Measurements from ENCODE around the gene SMG9. TPM values are rescaled to one million over a fixed set of nuclear protein-coding genes. Genes with fewer than 3 reads are reported as not detected.

The SMG9 gene
- total and polyA plus RNA-seq, 4 donors, result 23.5 to 55.9 (median 29.6) TPM

GRCh38 chr19:43748685-43749084 lies 6.1 kb downstream of the SMG9 start:
- Histone ChIP-seq H3K27ac (ENCODE audit: low read depth in 1 of 2, low read length in 1 of 2) (no peak overlapping the region), H3K4me3 (no peak overlapping the region), H3K4me1 (ENCODE audit: control insufficient read depth in 5 of 5, insufficient read depth in 5 of 5, low read length in 5 of 5) (peaks cover 0 to 7% (median 3%) of the 10 kb centered on the region in 5 donors), H3K9ac (ENCODE audit: insufficient read depth in 1 of 2, low read length in 2 of 2) (no peak overlapping the region), H3K9me3 (ENCODE audit: control insufficient read depth in 4 of 4, insufficient read depth in 3 of 4, low read length in 3 of 4) (no peaks in the 10 kb centered on the region), H3K36me3 (ENCODE audit: control insufficient read depth in 4 of 4, insufficient read depth in 4 of 4, low read length in 4 of 4) (peaks cover 36 to 54% (median 38%) of the 10 kb centered on the region in 4 donors), H3K27me3 (ENCODE audit: control insufficient read depth in 3 of 3, insufficient read depth in 3 of 3, low read length in 2 of 3) (no peaks in the 10 kb centered on the region)
- DNase-seq, result no peak
- TF ChIP-seq, protein P1, sequence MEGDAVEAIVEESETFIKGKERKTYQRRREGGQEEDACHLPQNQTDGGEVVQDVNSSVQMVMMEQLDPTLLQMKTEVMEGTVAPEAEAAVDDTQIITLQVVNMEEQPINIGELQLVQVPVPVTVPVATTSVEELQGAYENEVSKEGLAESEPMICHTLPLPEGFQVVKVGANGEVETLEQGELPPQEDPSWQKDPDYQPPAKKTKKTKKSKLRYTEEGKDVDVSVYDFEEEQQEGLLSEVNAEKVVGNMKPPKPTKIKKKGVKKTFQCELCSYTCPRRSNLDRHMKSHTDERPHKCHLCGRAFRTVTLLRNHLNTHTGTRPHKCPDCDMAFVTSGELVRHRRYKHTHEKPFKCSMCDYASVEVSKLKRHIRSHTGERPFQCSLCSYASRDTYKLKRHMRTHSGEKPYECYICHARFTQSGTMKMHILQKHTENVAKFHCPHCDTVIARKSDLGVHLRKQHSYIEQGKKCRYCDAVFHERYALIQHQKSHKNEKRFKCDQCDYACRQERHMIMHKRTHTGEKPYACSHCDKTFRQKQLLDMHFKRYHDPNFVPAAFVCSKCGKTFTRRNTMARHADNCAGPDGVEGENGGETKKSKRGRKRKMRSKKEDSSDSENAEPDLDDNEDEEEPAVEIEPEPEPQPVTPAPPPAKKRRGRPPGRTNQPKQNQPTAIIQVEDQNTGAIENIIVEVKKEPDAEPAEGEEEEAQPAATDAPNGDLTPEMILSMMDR (IDR thresholded peaks at IDR 0.05; ENCODE audit: control extremely low read depth, extremely low read depth), result no peak
- ATAC-seq (ENCODE audit: insufficient read depth, low FRiP score), result no peak
- 75 to 84% methylated on average over 4 of the region's 4 CpGs for WGBS, 2 donors

GRCh38 chr19:43748205-43748594 lies 6.6 kb downstream of the SMG9 start:
- H3K4me3 ChIP-seq, result no peak overlapping the region
- DNase-seq (no peak), ATAC-seq (ENCODE audit: insufficient read depth, low FRiP score) (no peak)
- no peaks in the 10 kb centered on the region for H3K9me3 ChIP-seq (ENCODE audit: control insufficient read depth in 4 of 4, insufficient read depth in 3 of 4, low read length in 3 of 4)
- H3K27me3 ChIP-seq (ENCODE audit: control insufficient read depth in 3 of 3, insufficient read depth in 3 of 3, low read length in 2 of 3), result no peaks in the 10 kb centered on the region
- TF ChIP-seq, protein P1 (IDR thresholded peaks at IDR 0.05; ENCODE audit: control extremely low read depth, extremely low read depth), result no peak
- peaks cover 0 to 7% (median 0%) of the 10 kb centered on the region in 5 donors for H3K4me1 ChIP-seq (ENCODE audit: control insufficient read depth in 5 of 5, insufficient read depth in 5 of 5, low read length in 5 of 5)
- peaks cover 36 to 57% (median 39%) of the 10 kb centered on the region in 4 donors for H3K36me3 ChIP-seq (ENCODE audit: control insufficient read depth in 4 of 4, insufficient read depth in 4 of 4, low read length in 4 of 4)
- WGBS, 2 donors, result 82 to 93% methylated on average over 4 of the region's 4 CpGs
- H3K27ac ChIP-seq (ENCODE audit: low read depth in 1 of 2, low read length in 1 of 2), result no peak overlapping the region
- no peak overlapping the region for H3K9ac ChIP-seq (ENCODE audit: insufficient read depth in 1 of 2, low read length in 2 of 2)

GRCh38 chr19:43747557-43748204 lies 7.1 kb downstream of the SMG9 start:
- no peak for ATAC-seq (ENCODE audit: insufficient read depth, low FRiP score)
- no peak overlapping the region for H3K9ac ChIP-seq (ENCODE audit: insufficient read depth in 1 of 2, low read length in 2 of 2)
- peaks cover 0 to 3% (median 0%) of the 10 kb centered on the region in 5 donors for H3K4me1 ChIP-seq (ENCODE audit: control insufficient read depth in 5 of 5, insufficient read depth in 5 of 5, low read length in 5 of 5)
- H3K9me3 ChIP-seq (ENCODE audit: control insufficient read depth in 4 of 4, insufficient read depth in 3 of 4, low read length in 3 of 4), result no peaks in the 10 kb centered on the region
- 84 to 88% methylated on average over 15 to 16 of the region's 16 CpGs for WGBS, 2 donors
- TF ChIP-seq, protein P1 (IDR thresholded peaks at IDR 0.05; ENCODE audit: control extremely low read depth, extremely low read depth), result no peak
- H3K27me3 ChIP-seq (ENCODE audit: control insufficient read depth in 3 of 3, insufficient read depth in 3 of 3, low read length in 2 of 3), result no peaks in the 10 kb centered on the region
- H3K36me3 ChIP-seq (ENCODE audit: control insufficient read depth in 4 of 4, insufficient read depth in 4 of 4, low read length in 4 of 4), result peaks cover 36 to 62% (median 40%) of the 10 kb centered on the region in 4 donors
- no peak overlapping the region for H3K27ac ChIP-seq (ENCODE audit: low read depth in 1 of 2, low read length in 1 of 2)
- DNase-seq, result no peak
- H3K4me3 ChIP-seq, result no peak overlapping the region
